T-helper 2 cell treated with Interferon-gamma antibody and Interleukin-4, amounts not matched to agents 100 ng/mL and 5 ng/mL, for 36 hours (primary cell): ENCODE measurements around the gene DOCK7. TPM values are rescaled to one million over a fixed set of nuclear protein-coding genes. Genes with fewer than 3 reads are reported as not detected.

Experiments
- intact Hi-C: fragments of 100-400 bp; cut with micrococcal nuclease; formaldehyde crosslinking; loops from one replicate; pipeline ENCODE4 v1.15.1; 2023
- total RNA-seq: library from RNA; stranded (reverse); gene quantifications from 2 replicates; pipeline ENCODE4 v1.2.3, GENCODE V29; 2022

DOCK7 gene
- total RNA-seq, 1 donor from 2014 or later: 7.8 TPM

- intact Hi-C loops: no loop called here
Observed at GRCh38 chr1:62420214-62420613, 268.0 kb downstream of the DOCK7 start.

GRCh38 chr1:62417351-62417999, 270.7 kb downstream of the DOCK7 start:
- intact Hi-C loops: no loop called here

- intact Hi-C loops: no loop called here
Observed at GRCh38 chr1:62415687-62416086, 272.5 kb downstream of the DOCK7 start.

GRCh38 chr1:62407398-62408009, 280.7 kb downstream of the DOCK7 start:
- intact Hi-C loops: loop anchor here (1.0 to 10.0 kb wide), 3 partner anchors 232 to 337 kb away; no protein-coding TSS in a partner anchor

- intact Hi-C loops: loop anchor here (2.0 to 10.0 kb wide), 2 partner anchors 324 to 338 kb away; no protein-coding TSS in a partner anchor
Observed at GRCh38 chr1:62406576-62406975, 281.6 kb downstream of the DOCK7 start.

GRCh38 chr1:62405247-62405646, 282.9 kb downstream of the DOCK7 start:
- intact Hi-C loops: loop anchor here (10.0 kb wide), 1 partner anchor 340 kb away; no protein-coding TSS in a partner anchor

Other genes with a start within 250 kb of the DOCK7 start
- gene ANGPTL3, start 90.9 kb downstream of the DOCK7 start, total RNA-seq: not detected in 2 replicates
- gene ATG4C, start 95.7 kb upstream of the DOCK7 start, total RNA-seq: 8.6 and 12.8 TPM in 2 replicates